Measurements from ENCODE around the gene UBD. TPM values are rescaled to one million over a fixed set of nuclear protein-coding genes. Genes with fewer than 3 reads are reported as not detected.

The UBD gene
- total RNA-seq, 1 donor, result not detected

- DNase-seq (ENCODE audit: low read depth), result peak; percentile 76
- TF ChIP-seq CTCF (IDR thresholded peaks at IDR 0.05; ENCODE audit: insufficient read depth, low read depth, low read length), result peak; percentile 11
- peak overlapping the region; percentile 13 for H3K4me3 ChIP-seq (ENCODE audit: low read depth, low read length)
These were observed 6.1 kb downstream of the UBD start for GRCh38 chr6:29553268-29554057.

GRCh38 chr6:29552512-29553051, 7.0 kb downstream of the UBD start:
- peak; percentile 85 for DNase-seq (ENCODE audit: low read depth)
- no peak for TF ChIP-seq CTCF (IDR thresholded peaks at IDR 0.05; ENCODE audit: insufficient read depth, low read depth, low read length)
- H3K4me3 ChIP-seq (ENCODE audit: low read depth, low read length), result no peak overlapping the region

- no peak overlapping the region for H3K4me3 ChIP-seq (ENCODE audit: low read depth, low read length)
- TF ChIP-seq CTCF (IDR thresholded peaks at IDR 0.05; ENCODE audit: insufficient read depth, low read depth, low read length), result no peak
- no peak for DNase-seq (ENCODE audit: low read depth)
These were observed 12.0 kb downstream of the UBD start for GRCh38 chr6:29547573-29547972.

- no peak for TF ChIP-seq CTCF (IDR thresholded peaks at IDR 0.05; ENCODE audit: insufficient read depth, low read depth, low read length)
- no peak overlapping the region for H3K4me3 ChIP-seq (ENCODE audit: low read depth, low read length)
- no peak for DNase-seq (ENCODE audit: low read depth)
These were observed 21.7 kb downstream of the UBD start for GRCh38 chr6:29537714-29538403.

GRCh38 chr6:29532320-29532951, 27.1 kb downstream of the UBD start:
- no peak overlapping the region for H3K4me3 ChIP-seq (ENCODE audit: low read depth, low read length)
- no peak for TF ChIP-seq CTCF (IDR thresholded peaks at IDR 0.05; ENCODE audit: insufficient read depth, low read depth, low read length)
- DNase-seq (ENCODE audit: low read depth), result no peak

GRCh38 chr6:29531668-29532067, 27.9 kb downstream of the UBD start:
- no peak overlapping the region for H3K4me3 ChIP-seq (ENCODE audit: low read depth, low read length)
- DNase-seq (ENCODE audit: low read depth), result no peak
- TF ChIP-seq CTCF (IDR thresholded peaks at IDR 0.05; ENCODE audit: insufficient read depth, low read depth, low read length), result no peak

Measured in fibroblast of villous mesenchyme (primary cell).